SK-N-SH treated with all-trans-retinoic acid at 6 μM for 48 hours (cell line): Measurements from ENCODE around the gene TANGO2.

ENCODE experiments used
- ARNTL ChIP-seq: fragments of 450-650 bp; formaldehyde crosslinking; IDR thresholded peaks from 2 replicates; pipeline ENCODE4 v1.5.0; 2020; ENCODE audit warnings: low read depth, mild to moderate bottlenecking, moderate library complexity, borderline replicate concordance
- CSDC2 ChIP-seq: fragments of 250-450 bp; sonication (Bioruptor Pico); IDR thresholded peaks from 2 replicates; pipeline ENCODE4 v1.5.0; 2020; ENCODE audit warnings: mild to moderate bottlenecking, moderate library complexity
- PPARA ChIP-seq: fragments of 250-450 bp; sonication (Bioruptor Pico); IDR thresholded peaks from 2 replicates; pipeline ENCODE4 v1.5.0; 2020; ENCODE audit warnings: mild to moderate bottlenecking, borderline replicate concordance
- RARB ChIP-seq: fragments of 250-450 bp; sonication (Bioruptor Pico); IDR thresholded peaks from 2 replicates; pipeline ENCODE4 v1.8.0; 2021; ENCODE audit warnings: mild to moderate bottlenecking, moderate library complexity
- ZC3H10 ChIP-seq: fragments of 250-450 bp; sonication (Bioruptor Pico); IDR thresholded peaks from 2 replicates; pipeline ENCODE4 v1.5.1; 2021; ENCODE audit warnings: mild to moderate bottlenecking, moderate library complexity
- ZFP3 ChIP-seq: fragments of 250-450 bp; sonication (Bioruptor Pico); IDR thresholded peaks from 2 replicates; pipeline ENCODE4 v1.5.0; 2020; ENCODE audit warnings: mild to moderate bottlenecking, moderate library complexity
- ZNF70 ChIP-seq: fragments of 450-650 bp; formaldehyde crosslinking; IDR thresholded peaks from 2 replicates; pipeline ENCODE4 v1.5.0; 2020; ENCODE audit warnings: mild to moderate bottlenecking, moderate library complexity
- TF ChIP-seq, protein P1 (sequence below): fragments of 250-450 bp; sonication (Bioruptor Pico); IDR thresholded peaks from 2 replicates; pipeline ENCODE4 v1.5.1; 2021; ENCODE audit warnings: mild to moderate bottlenecking, moderate library complexity
- TF ChIP-seq, protein P2 (sequence below): fragments of 250-450 bp; sonication (Bioruptor Pico); IDR thresholded peaks from 2 replicates; pipeline ENCODE4 v1.8.0; 2021; ENCODE audit warnings: low read depth, mild to moderate bottlenecking, moderate library complexity, borderline replicate concordance
- TF ChIP-seq, protein P3 (sequence below): fragments of 250-450 bp; sonication (Bioruptor Pico); IDR thresholded peaks from 2 replicates; pipeline ENCODE4 v1.5.1; 2020; ENCODE audit warnings: low read depth, mild to moderate bottlenecking, moderate library complexity
- TF ChIP-seq, protein P4 (sequence below): fragments of 250-450 bp; sonication (Bioruptor Pico); IDR thresholded peaks from 2 replicates; pipeline ENCODE4 v1.8.0; 2020; ENCODE audit warnings: mild to moderate bottlenecking, moderate library complexity, borderline replicate concordance

DNA sequence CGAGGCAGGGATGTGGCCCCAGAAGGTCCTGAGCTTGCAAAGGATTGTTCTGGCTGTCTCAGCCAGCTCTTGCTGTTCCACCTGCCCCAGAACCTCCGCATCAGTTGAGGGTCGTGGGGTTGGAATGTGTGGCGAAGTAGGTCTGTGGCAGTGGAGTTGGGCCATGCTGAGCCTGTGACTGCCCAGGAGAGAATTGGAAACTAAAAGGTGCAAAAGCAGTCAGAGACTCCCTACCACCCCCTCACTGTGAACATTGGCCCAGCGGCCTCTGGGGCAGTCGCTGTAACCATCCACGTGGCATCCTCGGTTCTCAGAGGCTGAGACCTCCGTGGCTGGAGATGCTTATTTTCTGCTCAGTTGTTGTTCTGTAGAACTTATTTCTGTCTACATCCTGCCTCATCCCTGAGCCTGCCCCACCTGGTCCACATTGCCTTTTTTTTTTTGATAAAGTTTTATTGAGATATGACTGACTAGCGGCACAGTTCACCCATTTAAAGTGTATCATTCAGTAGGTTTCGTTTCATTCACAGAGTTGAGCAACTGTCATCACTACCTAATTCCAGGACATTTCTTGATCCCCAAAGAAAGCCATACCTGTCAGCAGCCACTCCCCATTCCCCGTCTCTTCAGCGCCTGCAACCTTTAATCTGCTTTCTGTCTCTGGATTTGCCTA is 36.8 kb downstream of the TANGO2 start:
- TF ChIP-seq, protein P1, sequence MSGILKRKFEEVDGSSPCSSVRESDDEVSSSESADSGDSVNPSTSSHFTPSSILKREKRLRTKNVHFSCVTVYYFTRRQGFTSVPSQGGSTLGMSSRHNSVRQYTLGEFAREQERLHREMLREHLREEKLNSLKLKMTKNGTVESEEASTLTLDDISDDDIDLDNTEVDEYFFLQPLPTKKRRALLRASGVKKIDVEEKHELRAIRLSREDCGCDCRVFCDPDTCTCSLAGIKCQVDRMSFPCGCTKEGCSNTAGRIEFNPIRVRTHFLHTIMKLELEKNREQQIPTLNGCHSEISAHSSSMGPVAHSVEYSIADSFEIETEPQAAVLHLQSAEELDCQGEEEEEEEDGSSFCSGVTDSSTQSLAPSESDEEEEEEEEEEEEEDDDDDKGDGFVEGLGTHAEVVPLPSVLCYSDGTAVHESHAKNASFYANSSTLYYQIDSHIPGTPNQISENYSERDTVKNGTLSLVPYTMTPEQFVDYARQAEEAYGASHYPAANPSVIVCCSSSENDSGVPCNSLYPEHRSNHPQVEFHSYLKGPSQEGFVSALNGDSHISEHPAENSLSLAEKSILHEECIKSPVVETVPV (CRISPR knock-in tag) = no peak
- TF ChIP-seq ZC3H10 (CRISPR knock-in tag) (no peak), ARNTL (CRISPR knock-in tag) (no peak), RARB (CRISPR knock-in tag) (no peak), ZNF70 (CRISPR knock-in tag) (no peak), CSDC2 (CRISPR knock-in tag) (no peak), PPARA (no peak), ZFP3 (CRISPR knock-in tag) (no peak)
- TF ChIP-seq, protein P2, sequence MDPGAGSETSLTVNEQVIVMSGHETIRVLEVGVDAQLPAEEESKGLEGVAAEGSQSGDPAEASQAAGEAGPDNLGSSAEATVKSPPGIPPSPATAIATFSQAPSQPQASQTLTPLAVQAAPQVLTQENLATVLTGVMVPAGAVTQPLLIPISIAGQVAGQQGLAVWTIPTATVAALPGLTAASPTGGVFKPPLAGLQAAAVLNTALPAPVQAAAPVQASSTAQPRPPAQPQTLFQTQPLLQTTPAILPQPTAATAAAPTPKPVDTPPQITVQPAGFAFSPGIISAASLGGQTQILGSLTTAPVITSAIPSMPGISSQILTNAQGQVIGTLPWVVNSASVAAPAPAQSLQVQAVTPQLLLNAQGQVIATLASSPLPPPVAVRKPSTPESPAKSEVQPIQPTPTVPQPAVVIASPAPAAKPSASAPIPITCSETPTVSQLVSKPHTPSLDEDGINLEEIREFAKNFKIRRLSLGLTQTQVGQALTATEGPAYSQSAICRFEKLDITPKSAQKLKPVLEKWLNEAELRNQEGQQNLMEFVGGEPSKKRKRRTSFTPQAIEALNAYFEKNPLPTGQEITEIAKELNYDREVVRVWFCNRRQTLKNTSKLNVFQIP = no peak
- TF ChIP-seq, protein P3, sequence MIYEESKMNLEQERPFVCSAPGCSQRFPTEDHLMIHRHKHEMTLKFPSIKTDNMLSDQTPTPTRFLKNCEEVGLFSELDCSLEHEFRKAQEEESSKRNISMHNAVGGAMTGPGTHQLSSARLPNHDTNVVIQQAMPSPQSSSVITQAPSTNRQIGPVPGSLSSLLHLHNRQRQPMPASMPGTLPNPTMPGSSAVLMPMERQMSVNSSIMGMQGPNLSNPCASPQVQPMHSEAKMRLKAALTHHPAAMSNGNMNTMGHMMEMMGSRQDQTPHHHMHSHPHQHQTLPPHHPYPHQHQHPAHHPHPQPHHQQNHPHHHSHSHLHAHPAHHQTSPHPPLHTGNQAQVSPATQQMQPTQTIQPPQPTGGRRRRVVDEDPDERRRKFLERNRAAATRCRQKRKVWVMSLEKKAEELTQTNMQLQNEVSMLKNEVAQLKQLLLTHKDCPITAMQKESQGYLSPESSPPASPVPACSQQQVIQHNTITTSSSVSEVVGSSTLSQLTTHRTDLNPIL (CRISPR knock-in tag) = no peak
- TF ChIP-seq, protein P4, sequence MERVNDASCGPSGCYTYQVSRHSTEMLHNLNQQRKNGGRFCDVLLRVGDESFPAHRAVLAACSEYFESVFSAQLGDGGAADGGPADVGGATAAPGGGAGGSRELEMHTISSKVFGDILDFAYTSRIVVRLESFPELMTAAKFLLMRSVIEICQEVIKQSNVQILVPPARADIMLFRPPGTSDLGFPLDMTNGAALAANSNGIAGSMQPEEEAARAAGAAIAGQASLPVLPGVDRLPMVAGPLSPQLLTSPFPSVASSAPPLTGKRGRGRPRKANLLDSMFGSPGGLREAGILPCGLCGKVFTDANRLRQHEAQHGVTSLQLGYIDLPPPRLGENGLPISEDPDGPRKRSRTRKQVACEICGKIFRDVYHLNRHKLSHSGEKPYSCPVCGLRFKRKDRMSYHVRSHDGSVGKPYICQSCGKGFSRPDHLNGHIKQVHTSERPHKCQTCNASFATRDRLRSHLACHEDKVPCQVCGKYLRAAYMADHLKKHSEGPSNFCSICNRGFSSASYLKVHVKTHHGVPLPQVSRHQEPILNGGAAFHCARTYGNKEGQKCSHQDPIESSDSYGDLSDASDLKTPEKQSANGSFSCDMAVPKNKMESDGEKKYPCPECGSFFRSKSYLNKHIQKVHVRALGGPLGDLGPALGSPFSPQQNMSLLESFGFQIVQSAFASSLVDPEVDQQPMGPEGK (CRISPR knock-in tag) = no peak
